ENCODE measurements around the gene PDZD2.
"Not testable (repeated sequence)": the region's sequence is repeated elsewhere in the genome, so short reads cannot be mapped to it uniquely, and the experiment has no call there.

The PDZD2 gene

GRCh38 chr5:31741496-31741895 lies 102.6 kb downstream of the PDZD2 start:
- DNase-seq, result no peak

GRCh38 chr5:31743678-31744077 lies 104.7 kb downstream of the PDZD2 start:
- no peak for DNase-seq

- DNase-seq, result no peak
Observed at GRCh38 chr5:31748458-31749172, 109.7 kb downstream of the PDZD2 start.

- no peak for DNase-seq
Observed at GRCh38 chr5:31750215-31750614, 111.3 kb downstream of the PDZD2 start.

GRCh38 chr5:31751610-31752009 lies 112.7 kb downstream of the PDZD2 start:
- DNase-seq, result no peak

- no peak for DNase-seq
Observed at GRCh38 chr5:31753700-31754357, 114.9 kb downstream of the PDZD2 start.

GRCh38 chr5:31754358-31754704 lies 115.4 kb downstream of the PDZD2 start:
- DNase-seq, result no peak

GRCh38 chr5:31754741-31755675 lies 116.1 kb downstream of the PDZD2 start:
- DNase-seq, result no peak

- DNase-seq, result no peak
Observed at GRCh38 chr5:31755676-31756230, 116.8 kb downstream of the PDZD2 start.

GRCh38 chr5:31757806-31758205 lies 118.9 kb downstream of the PDZD2 start:
- DNase-seq, result peak; percentile 62

- no peak for DNase-seq
Observed at GRCh38 chr5:31758803-31759425, 120.0 kb downstream of the PDZD2 start.

- DNase-seq, result no peak
Observed at GRCh38 chr5:31759925-31760324, 121.0 kb downstream of the PDZD2 start.

GRCh38 chr5:31761877-31762276 lies 122.9 kb downstream of the PDZD2 start:
- no peak for DNase-seq

- DNase-seq, result no peak
Observed at GRCh38 chr5:31763424-31763823, 124.5 kb downstream of the PDZD2 start.

GRCh38 chr5:31764687-31765086 lies 125.8 kb downstream of the PDZD2 start:
- DNase-seq, result not testable (repeated sequence)

- no peak for DNase-seq
Observed at GRCh38 chr5:31767335-31768031, 128.6 kb downstream of the PDZD2 start.

- no peak for DNase-seq
Observed at GRCh38 chr5:31768046-31768445, 129.1 kb downstream of the PDZD2 start.

GRCh38 chr5:31768784-31769183 lies 129.9 kb downstream of the PDZD2 start:
- no peak for DNase-seq

GRCh38 chr5:31769530-31769929 lies 130.6 kb downstream of the PDZD2 start:
- no peak for DNase-seq

- no peak for DNase-seq
Observed at GRCh38 chr5:31770132-31770720, 131.3 kb downstream of the PDZD2 start.

- DNase-seq, result no peak
Observed at GRCh38 chr5:31770998-31771397, 132.1 kb downstream of the PDZD2 start.

GRCh38 chr5:31771500-31771899 lies 132.6 kb downstream of the PDZD2 start:
- no peak for DNase-seq

Data from islet precursor cell (in vitro differentiated cells).